HG03175 (cell line): ENCODE measurements around the gene DIPK1B.

Source experiments
- ATAC-seq: cut with Tn5 transposase; IDR thresholded peaks from one replicate; pipeline ENCODE4 v1.9.1; 2021; ENCODE audit warnings: mild to moderate bottlenecking, moderate library complexity; ENCODE audit not compliant: unreplicated experiment

Gene DIPK1B

DNA sequence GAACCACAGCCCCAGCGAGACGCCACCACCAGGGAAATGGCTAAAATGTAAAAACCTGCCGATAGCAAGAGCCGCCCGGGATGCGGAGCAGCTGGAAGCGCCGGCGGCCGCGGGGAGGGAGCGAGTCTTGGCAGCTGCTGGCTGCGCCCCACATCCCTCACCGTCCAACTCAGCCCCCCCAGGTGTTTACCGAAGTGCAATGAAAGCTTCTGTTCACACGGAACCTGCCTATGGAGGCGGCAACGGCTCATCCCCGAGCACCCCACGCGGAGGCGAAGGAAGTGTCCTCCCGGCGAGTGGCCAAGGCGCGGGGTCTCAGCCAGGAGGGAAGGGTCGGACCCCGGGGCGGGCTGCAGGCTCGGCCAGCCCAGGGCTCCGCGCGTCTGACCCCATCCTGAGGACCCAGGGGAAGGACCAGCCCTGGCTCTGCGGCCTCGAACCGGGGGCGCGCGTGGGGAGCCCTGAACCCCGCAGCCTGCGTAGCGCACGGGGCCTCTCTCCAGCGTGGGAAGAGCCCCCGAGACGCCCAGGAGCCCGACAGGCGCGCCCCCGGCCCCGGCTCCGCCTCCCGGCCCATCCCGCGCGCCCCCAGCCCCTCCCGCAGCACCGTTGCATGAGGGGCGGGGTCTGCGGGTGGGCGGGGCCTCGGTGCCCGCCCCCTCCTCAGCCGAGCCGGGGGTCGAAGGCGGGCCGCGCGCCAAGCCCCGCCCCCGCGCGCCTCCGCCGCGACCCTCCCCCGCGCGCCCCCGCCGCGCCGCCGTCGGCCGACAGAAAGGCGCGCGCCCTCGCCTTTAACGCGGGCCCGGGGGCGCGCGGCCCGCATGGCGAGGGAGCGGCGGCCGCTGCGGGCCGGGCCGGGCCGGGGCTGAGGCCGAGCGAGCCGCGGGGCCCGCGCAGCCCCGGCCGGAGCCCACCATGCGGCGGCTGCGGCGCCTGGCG lies at the start of gene DIPK1B:
Gene DIPK1B (plus strand): TSS at position 822 of the 939 bp plus-strand sequence. CDS start 94 bp downstream, at position 916.
- no peak for ATAC-seq

DNA sequence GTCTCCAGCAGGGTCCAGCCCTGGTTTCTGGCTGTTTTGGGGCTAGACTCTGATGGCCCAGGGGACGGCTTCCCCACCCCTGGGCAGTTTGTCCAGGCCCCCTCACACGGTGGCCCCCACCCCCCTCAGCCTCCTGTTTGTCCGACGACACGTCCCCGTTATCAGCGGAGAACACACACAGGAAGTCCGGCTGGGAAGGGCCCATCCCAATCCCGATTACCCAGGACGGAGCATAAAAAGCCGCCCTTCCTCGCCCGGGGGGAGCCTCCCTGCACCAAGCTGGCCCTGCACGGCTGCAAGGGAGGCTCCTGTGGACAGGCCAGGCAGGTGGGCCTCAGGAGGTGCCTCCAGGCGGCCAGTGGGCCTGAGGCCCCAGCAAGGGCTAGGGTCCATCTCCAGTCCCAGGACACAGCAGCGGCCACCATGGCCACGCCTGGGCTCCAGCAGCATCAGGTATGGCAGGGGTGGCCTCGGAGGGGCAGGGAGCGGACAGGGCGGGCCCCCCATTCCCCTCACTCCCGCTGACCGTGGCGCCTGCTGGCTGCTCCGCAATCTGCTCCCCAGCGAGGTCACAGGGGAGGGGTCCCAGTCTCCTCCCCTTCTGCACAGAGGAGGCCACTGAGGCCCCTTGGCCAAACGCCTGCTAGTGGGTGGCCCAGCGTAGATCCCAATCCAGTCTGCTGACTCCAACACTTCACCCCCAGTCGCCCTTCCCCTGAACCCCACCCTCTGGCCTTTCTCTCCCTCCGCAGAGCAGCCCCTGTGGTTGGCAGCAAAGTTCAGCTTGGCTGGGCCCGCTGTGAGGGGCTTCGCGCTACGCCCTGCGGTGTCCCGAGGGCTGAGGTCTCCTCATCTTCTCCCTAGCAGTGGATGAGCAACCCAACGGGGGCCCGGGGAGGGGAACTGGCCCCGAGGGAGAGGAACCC lies 49.5 kb upstream of the DIPK1B start, which contains the start of gene EGFL7:
Gene EGFL7 (plus strand): TSS at position 261 of the 926 bp plus-strand sequence. CDS start 5,367 bp downstream, outside the sequence.
- no peak for ATAC-seq

DNA sequence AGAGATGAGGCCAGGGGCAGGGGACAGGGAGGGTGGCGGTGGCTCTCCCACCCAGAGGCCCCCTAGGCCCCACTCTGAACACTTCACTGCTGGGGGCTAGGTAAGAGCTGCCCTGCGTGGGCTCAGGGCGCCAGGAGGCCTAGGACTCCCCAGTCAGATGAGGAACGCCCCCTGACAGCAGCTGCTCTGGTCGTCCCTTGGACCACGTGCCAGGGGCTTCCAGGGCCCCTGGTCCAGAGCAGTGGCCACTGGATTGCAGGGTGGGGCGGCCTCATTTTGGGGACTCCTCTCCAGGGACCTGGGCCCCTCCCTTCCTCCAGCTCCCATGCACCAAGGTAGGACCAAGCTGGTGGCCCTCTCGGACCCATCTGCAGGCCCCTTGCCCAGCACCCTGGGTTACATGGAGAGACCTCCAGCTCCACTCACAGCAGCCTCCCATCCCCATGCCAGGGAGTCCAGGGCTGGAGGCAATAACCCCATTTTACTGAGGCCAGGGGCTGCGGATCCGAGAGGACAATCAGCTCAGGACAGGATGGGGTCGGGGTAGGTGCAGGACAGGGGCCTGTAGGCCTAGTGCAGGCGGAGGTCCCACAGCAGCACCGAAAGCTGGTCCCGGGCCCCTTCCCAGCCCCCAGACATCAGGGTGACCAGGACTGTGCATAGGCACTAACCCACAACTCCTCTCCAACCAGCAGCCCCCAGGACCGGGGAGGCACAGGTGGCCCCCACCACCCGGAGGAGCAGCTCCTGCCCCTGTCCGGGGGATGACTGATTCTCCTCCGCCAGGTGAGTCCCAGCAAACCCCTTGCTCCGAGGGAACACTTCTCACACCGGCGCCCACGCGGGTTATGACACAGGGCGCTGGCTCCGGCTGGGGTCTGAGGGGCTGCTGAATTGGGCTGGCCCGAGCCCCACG lies 48.1 kb upstream of the DIPK1B start:
- no peak for ATAC-seq

DNA sequence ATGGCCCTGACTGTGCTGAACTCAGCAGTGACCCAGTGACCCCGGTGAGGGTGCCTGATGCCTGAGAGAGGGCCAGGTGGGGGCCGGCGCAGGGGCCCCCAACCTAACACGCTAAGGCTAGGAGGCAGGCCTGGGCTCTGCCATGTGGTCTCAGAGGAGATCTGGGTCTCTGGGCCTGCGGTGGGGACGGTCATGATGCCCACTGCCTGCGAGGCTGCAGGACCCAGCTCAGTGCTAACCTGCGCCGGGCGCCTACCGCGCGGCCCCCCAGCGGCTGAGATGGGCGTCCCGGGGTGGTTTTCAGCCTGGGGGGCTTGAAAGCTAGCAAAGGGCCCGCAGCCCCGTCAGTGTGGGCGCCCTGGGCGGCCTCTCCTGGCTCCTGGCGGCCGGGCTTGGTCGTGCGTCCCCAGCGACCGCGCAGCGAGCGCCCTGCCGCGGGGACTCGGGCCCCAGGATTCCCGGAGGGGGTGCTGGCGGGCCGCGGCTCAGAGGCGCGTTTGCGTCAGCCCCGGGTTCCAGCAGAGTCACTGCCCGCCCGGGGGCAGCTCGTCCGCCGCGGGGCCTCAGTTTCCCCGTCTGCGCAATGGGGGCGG lies 47.2 kb upstream of the DIPK1B start:
- no peak for ATAC-seq

DNA sequence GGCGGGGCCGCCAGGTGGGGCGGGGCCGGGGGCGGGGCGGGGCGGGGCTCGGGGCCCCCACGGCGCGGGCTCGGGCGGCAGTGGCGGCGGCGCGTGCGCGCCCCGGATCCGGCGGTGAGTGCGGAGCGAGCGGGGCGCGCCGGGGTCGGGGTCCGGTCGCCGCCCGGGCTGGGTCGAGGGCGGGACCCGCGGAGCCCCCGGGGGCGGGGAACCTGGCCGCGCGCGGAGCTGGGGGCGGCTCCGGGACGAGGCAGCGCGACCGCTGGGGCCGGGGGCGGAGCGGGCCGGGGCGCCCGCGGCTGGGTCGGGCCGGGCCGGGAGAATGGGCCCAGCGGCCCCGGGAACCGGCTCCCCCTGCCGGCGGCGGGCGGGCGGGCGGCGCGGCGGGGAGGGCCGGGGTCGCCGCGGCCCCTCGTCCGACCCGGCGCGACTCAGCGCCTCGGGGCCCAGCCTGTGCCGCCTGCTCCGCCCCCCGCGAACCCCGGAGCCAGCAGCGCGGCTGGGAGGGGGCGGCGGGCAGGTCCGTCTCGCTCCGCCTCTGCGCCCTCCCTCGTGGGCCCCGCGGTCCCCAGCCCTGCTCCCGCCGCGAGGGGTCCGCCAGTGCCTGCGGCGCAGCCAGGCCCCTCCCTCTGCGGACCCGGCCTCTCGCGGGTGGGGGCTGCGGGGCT lies 46.5 kb upstream of the DIPK1B start:
- ATAC-seq = no peak

DNA sequence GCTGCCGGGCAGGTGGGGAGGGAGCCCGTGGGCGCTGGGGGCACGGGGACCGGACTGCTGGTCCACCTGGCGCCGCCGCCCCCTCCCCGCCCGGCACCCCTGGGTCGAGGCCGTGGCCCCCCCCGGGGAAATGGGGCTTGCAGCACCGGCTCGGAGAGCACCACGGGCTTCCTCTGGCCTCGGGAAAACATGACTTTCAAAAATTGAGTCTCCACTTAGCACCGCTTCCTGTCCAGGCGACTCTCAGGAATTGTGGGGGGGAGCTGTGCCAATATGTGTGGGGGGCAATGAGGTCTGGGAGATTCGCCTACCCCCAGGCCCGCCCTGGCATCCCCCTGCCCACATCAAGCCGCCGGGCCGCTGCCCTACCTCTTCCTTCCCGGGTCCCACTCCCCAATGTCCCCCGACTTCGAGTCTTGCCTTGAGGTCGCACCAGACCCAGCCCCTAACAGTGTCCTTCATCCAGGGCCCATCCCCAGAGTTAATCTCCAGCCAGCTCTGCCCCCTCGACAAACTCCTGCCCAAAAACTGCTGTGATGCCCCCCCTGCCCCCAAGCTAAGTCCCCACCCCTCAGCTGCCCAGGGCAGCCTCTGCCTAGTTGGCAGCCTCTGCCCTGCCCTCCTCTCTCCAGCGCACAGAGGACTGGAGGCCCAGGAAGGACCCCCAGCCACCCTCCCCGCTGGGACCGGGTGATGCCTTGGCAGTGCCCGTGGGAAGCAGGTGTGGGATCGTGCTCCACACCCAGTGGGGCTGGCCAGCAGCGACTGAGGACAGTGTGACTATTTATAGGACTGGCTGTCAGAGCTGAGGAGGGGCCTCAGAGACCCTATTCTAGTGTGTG lies 45.8 kb upstream of the DIPK1B start:
- ATAC-seq = no peak

DNA sequence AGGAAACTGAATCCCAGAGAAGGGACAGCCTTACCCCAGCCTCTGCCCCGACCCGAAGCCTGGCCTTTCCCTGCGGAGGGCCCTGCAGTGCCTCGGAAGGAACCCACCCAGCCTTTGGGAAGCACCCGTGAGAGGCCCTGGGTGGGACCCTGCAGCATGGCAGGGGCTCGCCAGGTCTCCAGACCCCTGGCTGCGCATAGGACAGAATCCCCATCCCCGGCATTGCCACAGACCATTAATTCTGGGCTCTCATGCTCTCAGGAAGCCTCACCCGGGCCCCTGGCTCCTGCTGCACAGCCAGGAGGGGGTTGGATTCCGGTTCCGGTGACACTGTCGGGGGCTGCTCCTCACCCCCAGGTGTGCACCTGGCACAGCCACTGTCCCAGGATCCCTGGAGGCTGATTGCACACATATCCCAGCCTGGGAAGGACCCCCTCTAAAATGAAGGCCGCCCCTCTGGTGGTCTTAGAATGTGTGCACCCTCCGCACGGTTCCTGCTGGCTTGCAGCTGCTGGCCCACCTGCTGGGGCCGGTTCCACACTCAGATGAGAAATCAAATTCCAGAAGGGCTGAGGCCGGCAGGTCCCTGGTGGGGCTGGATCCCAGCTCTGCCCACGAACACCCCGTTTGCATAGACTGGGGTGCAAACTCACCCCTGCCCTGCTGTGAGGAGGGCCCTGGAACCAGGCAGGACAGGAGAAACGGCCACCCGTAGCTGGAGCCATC lies 45.0 kb upstream of the DIPK1B start:
- no peak for ATAC-seq

DNA sequence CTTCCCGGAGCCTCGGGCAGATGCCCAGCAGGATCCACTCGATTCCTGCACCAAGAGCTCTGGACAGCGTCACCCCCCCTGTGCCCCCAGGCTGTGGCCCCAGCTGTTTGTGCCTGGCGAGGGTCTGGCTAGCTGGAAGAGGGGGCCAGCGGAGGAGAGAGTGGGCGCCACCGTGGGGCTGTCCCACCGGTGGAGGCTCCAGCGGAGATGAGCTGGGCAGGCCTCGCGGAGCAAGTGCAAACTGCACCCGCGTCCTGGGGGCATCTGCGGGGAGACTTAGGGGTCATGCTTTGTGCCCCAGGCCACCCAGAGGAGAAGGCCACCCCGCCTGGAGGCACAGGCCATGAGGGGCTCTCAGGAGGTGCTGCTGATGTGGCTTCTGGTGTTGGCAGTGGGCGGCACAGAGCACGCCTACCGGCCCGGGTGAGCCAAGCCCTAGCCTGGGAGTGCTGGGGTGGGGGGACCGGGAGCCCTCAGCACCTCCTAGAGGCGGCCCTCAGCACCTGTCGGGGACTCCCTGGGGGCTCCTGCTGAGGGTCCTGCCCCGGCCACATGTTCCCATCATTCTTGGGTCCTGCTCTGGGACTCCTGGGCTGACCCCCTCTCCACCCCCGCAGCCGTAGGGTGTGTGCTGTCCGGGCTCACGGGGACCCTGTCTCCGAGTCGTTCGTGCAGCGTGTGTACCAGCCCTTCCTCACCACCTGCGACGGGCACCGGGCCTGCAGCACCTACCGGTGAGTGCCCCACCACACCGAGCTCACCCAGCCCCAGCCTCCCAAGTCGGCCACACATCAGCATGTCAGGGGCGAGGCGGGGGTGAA lies 44.2 kb upstream of the DIPK1B start:
- no peak for ATAC-seq

DNA sequence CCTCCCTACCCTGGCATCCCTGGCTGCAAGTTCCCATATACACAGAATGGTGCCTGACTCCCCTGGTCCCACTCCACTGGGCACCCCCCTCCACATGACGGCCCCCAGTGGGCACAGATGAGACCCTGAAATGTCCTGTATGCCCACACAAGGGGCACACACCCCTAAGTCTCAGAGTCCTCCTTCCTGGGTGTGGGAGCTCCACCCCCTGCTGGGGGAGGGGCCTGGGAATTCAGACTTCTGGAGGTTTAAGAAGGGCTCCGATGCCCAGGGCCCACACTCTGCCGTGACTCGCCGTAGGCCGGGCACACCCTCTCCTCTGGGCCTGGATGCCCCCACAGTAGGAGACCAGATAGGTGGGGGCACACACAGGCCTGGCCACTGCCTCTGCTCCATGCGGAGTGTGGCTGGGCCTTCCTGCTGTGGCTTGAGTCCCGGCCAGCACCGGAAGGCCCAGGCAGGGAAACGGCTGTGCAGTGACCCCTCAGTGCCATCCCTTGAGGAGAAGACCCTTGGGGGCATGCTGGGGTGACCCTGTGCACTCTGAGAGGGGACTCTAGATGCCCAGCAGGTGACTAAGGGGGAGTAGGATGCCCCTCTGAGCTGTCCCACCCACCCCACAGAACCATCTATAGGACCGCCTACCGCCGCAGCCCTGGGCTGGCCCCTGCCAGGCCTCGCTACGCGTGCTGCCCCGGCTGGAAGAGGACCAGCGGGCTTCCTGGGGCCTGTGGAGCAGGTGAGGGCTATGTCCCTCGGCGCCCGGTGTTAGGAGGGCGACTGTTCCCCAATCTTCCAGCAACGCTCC lies 43.2 kb upstream of the DIPK1B start:
- ATAC-seq = no peak

DNA sequence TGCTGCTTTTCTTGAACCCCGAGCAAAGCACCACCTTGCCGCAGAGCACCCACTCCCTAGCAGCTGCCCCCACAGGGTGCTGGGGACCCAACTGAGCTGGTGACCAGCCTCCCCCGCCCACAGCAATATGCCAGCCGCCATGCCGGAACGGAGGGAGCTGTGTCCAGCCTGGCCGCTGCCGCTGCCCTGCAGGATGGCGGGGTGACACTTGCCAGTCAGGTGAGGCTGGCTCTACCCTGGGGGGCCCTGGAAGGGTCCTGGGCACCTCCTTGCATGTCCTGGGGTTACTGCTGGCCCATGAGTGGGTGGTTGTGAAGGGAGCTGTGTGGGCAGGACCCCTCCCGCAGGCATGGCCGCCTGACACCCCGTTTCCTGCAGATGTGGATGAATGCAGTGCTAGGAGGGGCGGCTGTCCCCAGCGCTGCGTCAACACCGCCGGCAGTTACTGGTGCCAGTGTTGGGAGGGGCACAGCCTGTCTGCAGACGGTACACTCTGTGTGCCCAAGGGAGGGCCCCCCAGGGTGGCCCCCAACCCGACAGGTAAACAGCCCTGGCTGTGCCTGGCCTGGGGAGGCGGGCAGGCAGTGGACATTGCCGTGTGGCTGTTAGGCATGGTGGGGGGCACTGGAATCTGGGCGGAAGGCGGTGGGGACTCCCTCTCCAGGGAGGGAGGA lies 42.4 kb upstream of the DIPK1B start:
- ATAC-seq = no peak

DNA sequence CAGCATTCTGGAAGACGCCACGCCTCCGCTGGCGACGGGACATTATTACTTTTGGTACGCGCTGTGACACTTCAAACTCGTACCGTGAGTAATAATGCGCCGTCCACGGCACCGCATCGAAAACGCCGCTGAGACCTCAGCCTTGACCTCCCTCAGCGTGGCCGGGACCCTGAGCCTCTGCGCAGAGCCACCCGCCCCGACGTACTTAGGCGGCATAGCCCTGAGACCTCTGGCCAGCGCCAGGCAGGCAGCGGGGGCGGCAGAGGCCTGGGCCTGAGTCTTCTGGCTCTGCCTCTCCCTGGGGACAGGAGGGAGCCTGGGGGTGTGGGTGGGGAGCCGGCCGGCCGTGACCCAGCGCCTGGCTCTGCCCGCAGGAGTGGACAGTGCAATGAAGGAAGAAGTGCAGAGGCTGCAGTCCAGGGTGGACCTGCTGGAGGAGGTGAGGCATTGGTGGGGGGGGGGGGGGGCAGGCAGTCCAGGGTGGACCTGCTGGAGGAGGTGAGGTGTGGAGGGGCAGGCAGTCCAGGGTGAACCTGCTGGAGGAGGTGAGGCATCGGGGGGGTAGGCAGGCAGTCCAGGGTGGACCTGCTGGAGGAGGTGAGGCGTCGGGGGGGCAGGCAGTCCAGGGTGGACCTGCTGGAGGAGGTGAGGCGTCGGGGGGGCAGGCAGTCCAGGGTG lies 41.7 kb upstream of the DIPK1B start:
- ATAC-seq = no peak

DNA sequence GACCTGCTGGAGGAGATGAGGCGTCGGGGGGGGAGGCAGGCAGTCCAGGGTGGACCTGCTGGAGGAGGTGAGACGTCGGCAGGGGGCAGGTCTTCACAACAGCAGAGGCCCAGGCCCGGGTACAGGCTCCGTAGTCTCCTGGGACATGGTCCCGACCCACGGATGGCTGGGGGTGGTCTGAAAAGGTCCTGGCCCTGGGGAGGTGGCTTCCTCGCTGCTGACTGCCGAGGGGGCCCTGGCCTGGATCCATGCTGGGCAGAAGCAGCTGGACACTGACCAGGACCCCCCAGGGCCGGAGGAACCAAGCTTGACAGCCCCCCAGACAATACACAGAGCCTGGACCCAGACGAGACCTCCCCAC lies 41.1 kb upstream of the DIPK1B start:
- no peak for ATAC-seq

DNA sequence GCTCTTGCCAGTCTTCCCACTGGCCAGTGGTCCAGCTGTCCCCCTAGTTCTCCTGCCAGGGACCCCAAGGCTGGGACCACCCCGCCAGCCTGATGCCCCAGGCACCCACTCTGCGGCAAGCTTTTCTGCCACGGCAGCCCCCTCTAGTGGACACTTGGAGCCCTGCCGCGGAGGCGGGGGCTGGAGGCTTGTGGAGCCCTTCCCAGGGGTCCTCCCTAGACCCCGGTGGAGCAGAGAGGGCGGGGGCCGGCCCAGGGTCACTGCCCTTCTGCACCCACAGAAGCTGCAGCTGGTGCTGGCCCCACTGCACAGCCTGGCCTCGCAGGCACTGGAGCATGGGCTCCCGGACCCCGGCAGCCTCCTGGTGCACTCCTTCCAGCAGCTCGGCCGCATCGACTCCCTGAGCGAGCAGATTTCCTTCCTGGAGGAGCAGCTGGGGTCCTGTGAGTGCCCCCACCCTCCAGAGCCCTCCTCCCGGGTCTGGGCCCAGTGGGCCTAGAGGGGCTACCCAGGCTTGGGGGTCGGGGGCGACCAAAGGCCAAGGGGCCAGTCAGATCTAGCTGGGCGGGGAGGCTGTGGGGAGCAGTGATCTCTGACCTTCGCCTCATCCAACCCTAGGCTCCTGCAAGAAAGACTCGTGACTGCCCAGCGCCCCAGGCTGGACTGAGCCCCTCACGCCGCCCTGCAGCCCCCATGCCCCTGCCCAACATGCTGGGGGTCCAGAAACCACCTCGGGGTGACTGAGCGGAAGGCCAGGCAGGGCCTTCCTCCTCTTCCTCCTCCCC lies 40.5 kb upstream of the DIPK1B start:
- ATAC-seq = no peak

DNA sequence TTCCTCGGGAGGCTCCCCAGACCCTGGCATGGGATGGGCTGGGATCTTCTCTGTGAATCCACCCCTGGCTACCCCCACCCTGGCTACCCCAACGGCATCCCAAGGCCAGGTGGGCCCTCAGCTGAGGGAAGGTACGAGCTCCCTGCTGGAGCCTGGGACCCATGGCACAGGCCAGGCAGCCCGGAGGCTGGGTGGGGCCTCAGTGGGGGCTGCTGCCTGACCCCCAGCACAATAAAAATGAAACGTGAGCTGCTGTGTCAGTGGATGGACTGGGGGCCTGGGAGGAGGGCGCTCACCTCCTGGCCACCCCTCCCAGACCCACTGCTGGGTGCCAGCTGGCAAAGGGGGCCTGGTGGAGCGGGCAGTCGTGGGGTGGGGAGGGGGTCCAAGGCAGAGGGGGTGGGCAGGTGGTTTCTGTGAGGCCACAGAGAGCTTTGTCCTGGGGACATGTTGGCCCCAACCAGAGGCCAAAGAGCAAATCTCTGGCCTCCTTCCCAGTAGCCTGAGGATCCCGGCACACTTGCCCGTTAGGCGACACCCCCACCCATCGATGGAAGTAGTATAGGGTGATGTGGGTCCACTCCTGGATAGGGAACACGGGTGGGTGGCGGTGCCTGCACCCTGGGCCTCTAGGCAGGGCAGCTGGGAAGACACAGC lies 39.8 kb upstream of the DIPK1B start:
- no peak for ATAC-seq
